ENCODE data around the gene LRTM2. TPM values are rescaled to one million over a fixed set of nuclear protein-coding genes. Genes with fewer than 3 reads are reported as not detected.
A peak's percentile ranks its signal among the peaks of the same experiment; 100 is the strongest.

LRTM2 gene
- total and polyA plus RNA-seq, 12 donors: 0.06 TPM; not detected in 11

- WGBS, 4 donors: 66 to 78% (median 70%) methylated on average over 6 of the region's 6 CpGs
- no peak for DNase-seq
- no peak overlapping the region for H3K27ac ChIP-seq
Observed at GRCh38 chr12:1875608-1876007, 55.2 kb downstream of the LRTM2 start.

DNA sequence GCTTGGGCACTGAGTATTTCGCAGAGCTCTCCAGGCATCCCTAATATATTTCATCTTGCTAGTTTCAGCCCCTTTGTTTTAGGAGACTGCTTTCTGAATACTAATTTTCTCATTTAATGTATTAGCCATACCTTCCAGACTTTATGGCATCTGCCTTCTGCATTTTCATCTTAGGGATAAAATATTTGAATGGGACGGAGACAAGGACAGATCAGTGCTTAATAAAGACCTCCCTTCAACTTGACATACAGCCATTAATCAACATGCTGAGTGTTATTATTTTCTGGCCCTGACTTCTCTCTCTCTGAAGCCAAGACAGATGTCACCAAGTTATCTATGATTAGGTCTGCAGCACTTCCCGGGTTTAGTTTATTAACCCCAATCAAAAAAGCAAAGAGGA is 55.7 kb downstream of the LRTM2 start:
- no peak overlapping the region for H3K27ac ChIP-seq
- H3K36me3 ChIP-seq (replicated peaks in 1 of 2): no peaks in the 10 kb centered on the region
- DNase-seq: no peak
- no peaks in the 10 kb centered on the region for H3K4me1 ChIP-seq (replicated peaks in 1 of 2)
- TF ChIP-seq, protein P1, sequence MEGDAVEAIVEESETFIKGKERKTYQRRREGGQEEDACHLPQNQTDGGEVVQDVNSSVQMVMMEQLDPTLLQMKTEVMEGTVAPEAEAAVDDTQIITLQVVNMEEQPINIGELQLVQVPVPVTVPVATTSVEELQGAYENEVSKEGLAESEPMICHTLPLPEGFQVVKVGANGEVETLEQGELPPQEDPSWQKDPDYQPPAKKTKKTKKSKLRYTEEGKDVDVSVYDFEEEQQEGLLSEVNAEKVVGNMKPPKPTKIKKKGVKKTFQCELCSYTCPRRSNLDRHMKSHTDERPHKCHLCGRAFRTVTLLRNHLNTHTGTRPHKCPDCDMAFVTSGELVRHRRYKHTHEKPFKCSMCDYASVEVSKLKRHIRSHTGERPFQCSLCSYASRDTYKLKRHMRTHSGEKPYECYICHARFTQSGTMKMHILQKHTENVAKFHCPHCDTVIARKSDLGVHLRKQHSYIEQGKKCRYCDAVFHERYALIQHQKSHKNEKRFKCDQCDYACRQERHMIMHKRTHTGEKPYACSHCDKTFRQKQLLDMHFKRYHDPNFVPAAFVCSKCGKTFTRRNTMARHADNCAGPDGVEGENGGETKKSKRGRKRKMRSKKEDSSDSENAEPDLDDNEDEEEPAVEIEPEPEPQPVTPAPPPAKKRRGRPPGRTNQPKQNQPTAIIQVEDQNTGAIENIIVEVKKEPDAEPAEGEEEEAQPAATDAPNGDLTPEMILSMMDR (IDR thresholded peaks at IDR 0.05): no peak
- TF ChIP-seq POLR2A (IDR thresholded peaks at IDR 0.05): no peak
- no peaks in the 10 kb centered on the region for H3K27me3 ChIP-seq
- no peaks in the 10 kb centered on the region for H3K9me3 ChIP-seq (replicated peaks in 1 of 3)
- no peak overlapping the region for H3K4me3 ChIP-seq
- WGBS, 4 donors: 44 to 56% (median 54%) methylated on average over 3 of the region's 3 CpGs
- intact Hi-C loops (cut with DNase I): no loop called here

More at GRCh38 chr12:1875608-1876007, 55.2 kb downstream of the LRTM2 start:
- Histone ChIP-seq H3K4me1 (replicated peaks in 1 of 2) (no peaks in the 10 kb centered on the region), H3K36me3 (replicated peaks in 1 of 2) (no peaks in the 10 kb centered on the region), H3K4me3 (no peak overlapping the region), H3K27me3 (no peaks in the 10 kb centered on the region), H3K9me3 (replicated peaks in 1 of 3) (no peaks in the 10 kb centered on the region)
- TF ChIP-seq POLR2A (IDR thresholded peaks at IDR 0.05): no peak
- TF ChIP-seq, protein P1 (IDR thresholded peaks at IDR 0.05): no peak
- intact Hi-C loops (cut with DNase I): no loop called here

GRCh38 chr12:1877169-1877878 is 57.0 kb downstream of the LRTM2 start:
- intact Hi-C loops (cut with DNase I): no loop called here
- TF ChIP-seq POLR2A (IDR thresholded peaks at IDR 0.05): no peak
- TF ChIP-seq, protein P1 (IDR thresholded peaks at IDR 0.05): no peak
- H3K27me3 ChIP-seq: no peaks in the 10 kb centered on the region
- no peak for DNase-seq
- no peaks in the 10 kb centered on the region for H3K4me1 ChIP-seq (replicated peaks in 1 of 2)
- H3K27ac ChIP-seq: no peak overlapping the region
- no peak overlapping the region for H3K4me3 ChIP-seq
- no peaks in the 10 kb centered on the region for H3K36me3 ChIP-seq (replicated peaks in 1 of 2)
- 83 to 86% (median 85%) methylated on average over 8 of the region's 8 CpGs for WGBS, 4 donors
- H3K9me3 ChIP-seq (replicated peaks in 1 of 3): no peaks in the 10 kb centered on the region

- H3K27me3 ChIP-seq: no peaks in the 10 kb centered on the region
- DNase-seq: peak in 1 of 7 donors; percentile 2
- H3K4me3 ChIP-seq: no peak overlapping the region
- intact Hi-C loops (cut with DNase I): no loop called here
- H3K4me1 ChIP-seq (replicated peaks in 1 of 2): no peaks in the 10 kb centered on the region
- no peaks in the 10 kb centered on the region for H3K9me3 ChIP-seq (replicated peaks in 1 of 3)
- no peaks in the 10 kb centered on the region for H3K36me3 ChIP-seq (replicated peaks in 1 of 2)
- H3K27ac ChIP-seq: no peak overlapping the region
- TF ChIP-seq POLR2A (IDR thresholded peaks at IDR 0.05): no peak
- TF ChIP-seq, protein P1 (IDR thresholded peaks at IDR 0.05): no peak
- 82 to 92% (median 85%) methylated on average over 10 of the region's 10 CpGs for WGBS, 4 donors
Observed at GRCh38 chr12:1878214-1878613, 57.8 kb downstream of the LRTM2 start.
